HG02973 (cell line): ENCODE results near the gene TAF5.
"Not testable (repeated sequence)": the region's sequence is repeated elsewhere in the genome, so short reads cannot be mapped to it uniquely, and the experiment has no call there.

Experiments used
- ATAC-seq: cut with Tn5 transposase; IDR thresholded peaks from one replicate; pipeline ENCODE4 v1.9.1; 2021; ENCODE audit warnings: moderate library complexity; ENCODE audit not compliant: unreplicated experiment

TAF5 gene

GRCh38 chr10:103367782-103368518, at the start of gene TAF5:
Gene TAF5 (plus strand): TSS chr10:103367976. CDS start chr10:103367990, 14 bp downstream.
- peak; percentile 47 for ATAC-seq

- no peak for ATAC-seq
Measured at GRCh38 chr10:103327906-103328305, 39.9 kb upstream of the TAF5 start.

GRCh38 chr10:103333934-103334520, 33.7 kb upstream of the TAF5 start:
- ATAC-seq, result no peak

- no peak for ATAC-seq
Measured at GRCh38 chr10:103334567-103334966, 33.2 kb upstream of the TAF5 start.

- ATAC-seq, result no peak
Measured at GRCh38 chr10:103336370-103336769, 31.4 kb upstream of the TAF5 start.

GRCh38 chr10:103350175-103350516, 17.6 kb upstream of the TAF5 start:
- no peak for ATAC-seq

- peak; percentile 75 for ATAC-seq
Measured at GRCh38 chr10:103350517-103351260, 17.1 kb upstream of the TAF5 start, which contains the start of gene PCGF6. Gene PCGF6 (minus strand): TSS chr10:103351140. CDS start chr10:103351066, 74 bp downstream.

GRCh38 chr10:103353281-103353680, 14.5 kb upstream of the TAF5 start:
- no peak for ATAC-seq

- not testable (repeated sequence) for ATAC-seq
Measured at GRCh38 chr10:103354567-103354966, 13.2 kb upstream of the TAF5 start.

GRCh38 chr10:103355906-103356599, 11.7 kb upstream of the TAF5 start:
- no peak for ATAC-seq

- not testable (repeated sequence) for ATAC-seq
Measured at GRCh38 chr10:103359493-103359892, 8.3 kb upstream of the TAF5 start.

GRCh38 chr10:103360791-103361190, 7.0 kb upstream of the TAF5 start:
- ATAC-seq, result not testable (repeated sequence)

- no peak for ATAC-seq
Measured at GRCh38 chr10:103367379-103367781, 396 bp upstream of the TAF5 start.

- peak; percentile 45 for ATAC-seq
Measured at GRCh38 chr10:103373544-103373943, 5.8 kb downstream of the TAF5 start.

GRCh38 chr10:103374263-103374662, 6.5 kb downstream of the TAF5 start:
- no peak for ATAC-seq

- no peak for ATAC-seq
Measured at GRCh38 chr10:103382769-103383168, 15.0 kb downstream of the TAF5 start.

- no peak for ATAC-seq
Measured at GRCh38 chr10:103394180-103394579, 26.4 kb downstream of the TAF5 start.

- no peak for ATAC-seq
Measured at GRCh38 chr10:103395754-103396066, 27.9 kb downstream of the TAF5 start.

GRCh38 chr10:103396067-103396788, 28.5 kb downstream of the TAF5 start, which contains the start of the genes ATP5MK and PDCD11:
Gene ATP5MK (minus strand): TSS chr10:103396475. CDS start chr10:103392457, 4,018 bp downstream.
Gene PDCD11 (plus strand): TSS chr10:103396626. CDS start chr10:103398427, 1,801 bp downstream.
- ATAC-seq, result peak; percentile 97

- no peak for ATAC-seq
Measured at GRCh38 chr10:103396789-103397087, 29.0 kb downstream of the TAF5 start.
